K562 (cell line): ENCODE measurements around the gene DEDD2. TPM values are rescaled to one million over a fixed set of nuclear protein-coding genes. Genes with fewer than 3 reads are reported as not detected.

ENCODE experiments used
- ATAC-seq: fragments of 200-7000 bp; cut with Tn5 transposase; 3 replicates; pipeline ENCODE4 v1.9.1; 2020; ENCODE audit warnings: moderate library complexity
- BruUV-seq: library from RNA; stranded (reverse); fragments of 400-500 nt; replicated peaks from 2 replicates; lab custom pipeline; 2021; lab: Mats Ljungman, UMichigan
- CTCF ChIA-PET: fragments of 300-600 bp; formaldehyde crosslinking; extraction: SDS; loops from one replicate; lab custom pipeline; 2021; ENCODE audit warnings: low intra/inter-chr PET ratio; lab: Yijun Ruan, JAX
- POLR2A ChIA-PET: fragments of 300-600, 350-650 bp; sonication (Branson Sonifier 250); formaldehyde crosslinking; extraction: SDS; loops from one replicate; lab custom pipeline; 2021; ENCODE audit warnings: antibody characterized with exemption, inconsistent platforms; lab: Yijun Ruan, JAX
- DNase-seq, 4 experiments: peaks; one replicate each; pipeline versions ENCODE4 v3.0.0 to v3.0.0-alpha.2; 2011 to 2018; ENCODE audit warnings: low spot score in 3 of 4, mixed read lengths in 3 of 4; ENCODE audit errors: extremely low read depth in 1 of 4
- FAIRE-seq: peaks from 2 replicates; lab custom pipeline; 2011; peaks lifted over from hg19 to GRCh38; lab: Jason Lieb, UNC
- H2AFZ ChIP-seq: 2 replicates; pipeline ENCODE4 v1.6.0; 2011; ENCODE audit warnings: low read depth, low read length, control low read depth, inconsistent platforms
- H3K27ac ChIP-seq: fragments of 200-600 bp; 3 replicates; pipeline ENCODE4 v1.8.0; 2011; ENCODE audit warnings: low read depth, mild to moderate bottlenecking, control low read depth, inconsistent platforms, low read length, moderate library complexity, mixed read lengths; ENCODE audit errors: extremely low read depth
- H3K27me3 ChIP-seq, 2 experiments: fragments of 300-600 bp in 1 of 2; 2 replicates in 1 of 2; 3 replicates in 1 of 2; pipeline versions ENCODE4 v1.6.0 to v1.8.0; 2011; ENCODE audit warnings: inconsistent platforms in 2 of 2, low read length in 2 of 2, mild to moderate bottlenecking in 1 of 2, mixed read lengths in 1 of 2, moderate library complexity in 1 of 2; ENCODE audit not compliant: control insufficient read depth in 2 of 2, insufficient read depth in 2 of 2
- H3K36me3 ChIP-seq: fragments of 300-600 bp; 3 replicates; pipeline ENCODE4 v1.8.0; 2011; ENCODE audit warnings: mild to moderate bottlenecking, low read length, inconsistent platforms; ENCODE audit not compliant: control insufficient read depth, insufficient read depth
- H3K4me1 ChIP-seq, 2 experiments: fragments of 200-600 bp in 1 of 2; replicated peaks in 1 of 2; 2 replicates in 1 of 2; 3 replicates in 1 of 2; pipeline versions ENCODE4 v1.5.1 to v1.8.0; 2011; ENCODE audit warnings: inconsistent platforms in 2 of 2, low read length in 2 of 2, mild to moderate bottlenecking in 1 of 2, mixed read lengths in 1 of 2, moderate library complexity in 1 of 2; ENCODE audit not compliant: control insufficient read depth in 2 of 2, insufficient read depth in 2 of 2
- H3K4me2 ChIP-seq: 2 replicates; pipeline ENCODE4 v1.6.1; 2011; ENCODE audit warnings: low read length, control low read depth, inconsistent platforms, mixed read lengths; ENCODE audit not compliant: insufficient read depth
- H3K4me3 ChIP-seq: fragments of 200-600 bp; sonication (generic), shearing (Covaris generic); 2 replicates; pipeline ENCODE4 v1.5.1; 2016; ENCODE audit warnings: control low read depth, inconsistent platforms
- H3K79me2 ChIP-seq: fragments of 200-600 bp; 3 replicates; pipeline ENCODE4 v1.8.0; 2011; ENCODE audit warnings: low read length, inconsistent platforms; ENCODE audit not compliant: control insufficient read depth, insufficient read depth
- H3K9ac ChIP-seq, 2 experiments: 2 replicates each; pipeline versions ENCODE4 v1.6.0 to v1.6.1; 2011; ENCODE audit warnings: low read depth in 2 of 2, low read length in 2 of 2, control low read depth in 1 of 2, inconsistent platforms in 1 of 2, mild to moderate bottlenecking in 1 of 2, mixed read lengths in 1 of 2; ENCODE audit not compliant: insufficient read depth in 1 of 2
- H3K9me1 ChIP-seq: one replicate; pipeline ENCODE4 v1.6.0; 2011; ENCODE audit warnings: inconsistent platforms, mild to moderate bottlenecking, low read length, moderate library complexity; ENCODE audit not compliant: control insufficient read depth, insufficient read depth
- H3K9me3 ChIP-seq: replicated peaks from 2 replicates; pipeline ENCODE4 v1.5.1; 2011; ENCODE audit warnings: low read depth, low read length, inconsistent platforms; ENCODE audit not compliant: control insufficient read depth, insufficient read depth
- H4K20me1 ChIP-seq: replicated peaks from 2 replicates; pipeline ENCODE4 v1.6.1; 2011; ENCODE audit warnings: low read length, inconsistent platforms, mixed read lengths; ENCODE audit not compliant: control insufficient read depth, insufficient read depth
- ARNT ChIP-seq, 2 experiments: fragments of 450-650 bp; IDR thresholded peaks; 2 replicates each; pipeline ENCODE4 v1.6.1; 2016; ENCODE audit warnings: mild to moderate bottlenecking in 1 of 2
- CC2D1A ChIP-seq: fragments of 450-650 bp; IDR thresholded peaks from 2 replicates; pipeline ENCODE4 v1.6.1; 2017; ENCODE audit warnings: mild to moderate bottlenecking
- CCNT2 ChIP-seq: IDR thresholded peaks from 2 replicates; pipeline ENCODE4 v1.6.1; 2011; ENCODE audit warnings: borderline replicate concordance, low read depth, mild to moderate bottlenecking, moderate library complexity, mixed read lengths, low read length; ENCODE audit not compliant: insufficient read length; ENCODE audit errors: extremely low read depth
- CHD4 ChIP-seq: fragments of 200-600 bp; sonication (generic); IDR thresholded peaks from 3 replicates; pipeline ENCODE4 v1.6.1; 2012; ENCODE audit warnings: low read depth, mild to moderate bottlenecking, mixed read lengths, low read length, inconsistent platforms; ENCODE audit not compliant: insufficient read depth, insufficient replicate concordance, poor library complexity, severe bottlenecking
- CSDE1 ChIP-seq, 2 experiments: fragments of 450-650 bp; IDR thresholded peaks; 2 replicates each; pipeline ENCODE4 v1.6.1; 2016; ENCODE audit warnings: mild to moderate bottlenecking in 1 of 2
- CTBP1 ChIP-seq: fragments of 450-650 bp; IDR thresholded peaks from 2 replicates; pipeline ENCODE4 v1.6.1; 2016; ENCODE audit warnings: borderline replicate concordance
- DEAF1 ChIP-seq: fragments of 450-650 bp; formaldehyde crosslinking; IDR thresholded peaks from 2 replicates; pipeline ENCODE4 v1.4.0; 2020; ENCODE audit warnings: mild to moderate bottlenecking, moderate library complexity
- FUS ChIP-seq: fragments of 200-400 bp; formaldehyde crosslinking; optimal IDR thresholded peaks from 2 replicates; pipeline ENCODE3; 2017; ENCODE audit warnings: low read depth, low read length
- RBM39 ChIP-seq: fragments of 200-400 bp; formaldehyde crosslinking; optimal IDR thresholded peaks from 2 replicates; pipeline ENCODE3; 2018; ENCODE audit warnings: low read depth, low read length
- XRCC3 ChIP-seq: fragments of 450-650 bp; IDR thresholded peaks from 2 replicates; pipeline ENCODE4 v1.6.1; 2017; ENCODE audit warnings: mild to moderate bottlenecking, moderate library complexity
- ZFP36 ChIP-seq: fragments of 150-350 bp; IDR thresholded peaks from 2 replicates; pipeline ENCODE4 v1.6.1; 2018; ENCODE audit warnings: low read length, low read depth; ENCODE audit not compliant: partially characterized antibody
- WGBS: fragments of 100-300 bp; shearing (Covaris generic); methylation state at CpG from one replicate; pipeline ENCODE4 v1.1.6; 2016; ENCODE audit warnings: low coverage, mixed read lengths; ENCODE audit not compliant: insufficient coverage; ENCODE audit errors: missing lambda C conversion rate; 5-methylcytosine and 5-hydroxymethylcytosine counted together
- in situ Hi-C: fragments of 300-500 bp; cut with MboI; formaldehyde crosslinking; loops from 4 replicates; pipeline ENCODE4 v1.15.0; 2018; ENCODE audit warnings: inconsistent platforms, mixed read lengths
- intact Hi-C: fragments of 100-400 bp; cut with micrococcal nuclease; formaldehyde crosslinking; loops from 2 replicates; pipeline ENCODE4 v1.14.2; 2022
- polyA plus RNA-seq, 8 experiments: library from polyadenylated mRNA; depleted of rRNA in 4 of 8; stranded (reverse) in 5 of 8; unstranded in 3 of 8; fragments of >200 nt; fragmentation: Nextera tagmentation in 2 of 8; fragmentation: Illumina TruSeq in 1 of 8; extraction: Ambion mirVana in 2 of 8; extraction: Trizol in 1 of 8; gene quantifications; 2 replicates each; pipeline versions ENCODE4 v1.2.1 to v1.2.3, GENCODE V29; 2011 to 2014; ENCODE audit warnings: inconsistent platforms in 1 of 8, missing spikeins in 1 of 8
- total RNA-seq, 7 experiments: library from RNA; depleted of rRNA in 6 of 7; stranded (reverse); fragments of >200 nt in 6 of 7; fragmentation: Illumina TruSeq in 2 of 7; extraction: Trizol in 2 of 7; gene quantifications; 2 replicates each; pipeline versions ENCODE4 v1.2.1 to v1.2.3, GENCODE V29; 2011 to 2021; ENCODE audit warnings: low replicate concordance in 1 of 7
- TF ChIP-seq, protein P1 (sequence below): IDR thresholded peaks from 2 replicates; pipeline ENCODE4 v1.6.1; 2014; ENCODE audit warnings: antibody characterized with exemption
- TF ChIP-seq, protein P2 (sequence below): IDR thresholded peaks from 3 replicates; pipeline ENCODE4 v1.6.1; 2011; ENCODE audit warnings: borderline replicate concordance, mild to moderate bottlenecking; ENCODE audit not compliant: insufficient read length, insufficient read depth
- TF ChIP-seq, protein P3 (sequence below): fragments of 450-650 bp; IDR thresholded peaks from 2 replicates; pipeline ENCODE4 v1.6.1; 2017; ENCODE audit warnings: antibody characterized with exemption

The DEDD2 gene
- total and polyA plus RNA-seq, 9 of the 15 experiments (the other 6 are each of a cell fraction or from before 2014, with no cell fraction given): 4.3 to 43.0 (median 29.2) TPM

DNA sequence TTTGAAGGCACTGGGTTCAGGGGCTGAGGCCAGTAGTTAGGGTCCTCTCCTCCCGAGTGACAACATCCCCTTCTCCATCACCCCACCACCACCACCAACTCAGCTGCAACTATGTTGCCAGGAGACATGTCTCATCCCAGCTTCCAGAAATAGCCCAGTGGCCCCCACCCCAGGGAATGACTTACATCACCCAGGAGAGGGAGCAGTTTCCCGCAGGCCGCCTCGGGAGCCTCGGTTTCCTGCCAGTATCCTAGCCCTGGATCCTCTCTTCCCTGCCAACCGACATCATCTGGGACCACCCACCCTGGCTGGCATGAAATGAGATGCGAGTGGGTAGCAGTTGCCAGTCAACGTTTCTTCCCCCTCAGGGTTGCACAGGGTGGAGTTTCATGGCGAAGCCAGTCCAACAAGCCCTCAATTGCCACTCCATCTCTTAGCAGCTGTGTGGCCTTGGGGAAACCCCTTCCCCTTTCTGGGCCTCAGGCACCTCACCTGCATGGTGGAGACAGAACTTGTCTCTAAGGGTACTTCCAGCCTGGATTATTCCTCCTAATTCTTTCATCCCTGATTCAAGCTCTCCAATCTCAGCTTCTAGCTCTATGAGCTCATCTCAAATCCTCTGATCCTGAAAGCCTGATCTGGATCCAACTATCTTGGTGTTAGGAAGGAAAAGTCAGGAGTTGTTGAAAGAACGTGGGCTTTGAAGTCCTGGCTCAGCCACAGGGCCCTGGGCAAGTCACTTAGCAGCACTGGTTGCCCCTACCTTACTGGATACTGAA lies 28.9 kb upstream of the DEDD2 start:
- H2AFZ ChIP-seq: no peak overlapping the region
- H3K4me1 ChIP-seq: peaks cover 10 to 42% of the 10 kb centered on the region in 2 experiments
- no peaks in the 10 kb centered on the region for H3K9me3 ChIP-seq
- ChIA-PET CTCF (interaction anchor here (1.0 to 4.0 kb wide), 3 partner anchors 34 to 50 kb away, joined by 4 to 24 read pairs (median 5); no protein-coding TSS in a partner anchor), POLR2A (interaction anchor here (0.7 to 1.7 kb wide), 10 partner anchors 9 to 81 kb away, joined by 3 to 10 read pairs (median 3); no protein-coding TSS in a partner anchor)
- intact Hi-C loops (loop anchor here (1.0 kb wide), 1 partner anchor 33 kb away; no protein-coding TSS in a partner anchor), in situ Hi-C loops (no loop called here)
- no peak overlapping the region for H3K4me2 ChIP-seq
- H3K36me3 ChIP-seq: peaks cover 37% of the 10 kb centered on the region; the same call in 2 of the 3 replicates
- WGBS: 36% methylated on average over 10 of the region's 10 CpGs
- DNase-seq (peak; percentile 47 to 65 (median 54)), FAIRE-seq (no peak), ATAC-seq (no peak)
- no peaks in the 10 kb centered on the region for H3K27me3 ChIP-seq
- H3K9ac ChIP-seq: no peak overlapping the region; a peak in 1 of 4 replicates
- H3K79me2 ChIP-seq: peaks cover 40% of the 10 kb centered on the region
- H3K27ac ChIP-seq: peak overlapping the region; percentile 32; the same call in 2 of the 3 replicates
- no peak overlapping the region for H3K4me3 ChIP-seq
- no peaks in the 10 kb centered on the region for H4K20me1 ChIP-seq
- no TSS peak for BruUV-seq
- no peaks in the 10 kb centered on the region for H3K9me1 ChIP-seq
- TF ChIP-seq XRCC3: no peak
- 0 out of 4 replicates have a peak, but pooled peaks of 1 of the 2 experiments have one; percentile 28 for TF ChIP-seq ARNT (IDR thresholded peaks at IDR 0.05)
- TF ChIP-seq CSDE1 (IDR thresholded peaks at IDR 0.05): no peak
- TF ChIP-seq RBM39: no peak
- TF ChIP-seq ZFP36: peak; percentile 55
- TF ChIP-seq, protein P1, sequence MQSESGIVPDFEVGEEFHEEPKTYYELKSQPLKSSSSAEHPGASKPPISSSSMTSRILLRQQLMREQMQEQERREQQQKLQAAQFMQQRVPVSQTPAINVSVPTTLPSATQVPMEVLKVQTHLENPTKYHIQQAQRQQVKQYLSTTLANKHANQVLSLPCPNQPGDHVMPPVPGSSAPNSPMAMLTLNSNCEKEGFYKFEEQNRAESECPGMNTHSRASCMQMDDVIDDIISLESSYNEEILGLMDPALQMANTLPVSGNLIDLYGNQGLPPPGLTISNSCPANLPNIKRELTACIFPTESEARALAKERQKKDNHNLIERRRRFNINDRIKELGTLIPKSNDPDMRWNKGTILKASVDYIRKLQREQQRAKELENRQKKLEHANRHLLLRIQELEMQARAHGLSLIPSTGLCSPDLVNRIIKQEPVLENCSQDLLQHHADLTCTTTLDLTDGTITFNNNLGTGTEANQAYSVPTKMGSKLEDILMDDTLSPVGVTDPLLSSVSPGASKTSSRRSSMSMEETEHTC: no peak
- peak; percentile 67; the same call in 1 of the 2 replicates for TF ChIP-seq CC2D1A
- TF ChIP-seq CHD4: no peak
- TF ChIP-seq, protein P2, sequence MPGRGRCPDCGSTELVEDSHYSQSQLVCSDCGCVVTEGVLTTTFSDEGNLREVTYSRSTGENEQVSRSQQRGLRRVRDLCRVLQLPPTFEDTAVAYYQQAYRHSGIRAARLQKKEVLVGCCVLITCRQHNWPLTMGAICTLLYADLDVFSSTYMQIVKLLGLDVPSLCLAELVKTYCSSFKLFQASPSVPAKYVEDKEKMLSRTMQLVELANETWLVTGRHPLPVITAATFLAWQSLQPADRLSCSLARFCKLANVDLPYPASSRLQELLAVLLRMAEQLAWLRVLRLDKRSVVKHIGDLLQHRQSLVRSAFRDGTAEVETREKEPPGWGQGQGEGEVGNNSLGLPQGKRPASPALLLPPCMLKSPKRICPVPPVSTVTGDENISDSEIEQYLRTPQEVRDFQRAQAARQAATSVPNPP: no peak
- TF ChIP-seq DEAF1: peak; percentile 54; the same call in 1 of the 2 replicates
- TF ChIP-seq, protein P3, sequence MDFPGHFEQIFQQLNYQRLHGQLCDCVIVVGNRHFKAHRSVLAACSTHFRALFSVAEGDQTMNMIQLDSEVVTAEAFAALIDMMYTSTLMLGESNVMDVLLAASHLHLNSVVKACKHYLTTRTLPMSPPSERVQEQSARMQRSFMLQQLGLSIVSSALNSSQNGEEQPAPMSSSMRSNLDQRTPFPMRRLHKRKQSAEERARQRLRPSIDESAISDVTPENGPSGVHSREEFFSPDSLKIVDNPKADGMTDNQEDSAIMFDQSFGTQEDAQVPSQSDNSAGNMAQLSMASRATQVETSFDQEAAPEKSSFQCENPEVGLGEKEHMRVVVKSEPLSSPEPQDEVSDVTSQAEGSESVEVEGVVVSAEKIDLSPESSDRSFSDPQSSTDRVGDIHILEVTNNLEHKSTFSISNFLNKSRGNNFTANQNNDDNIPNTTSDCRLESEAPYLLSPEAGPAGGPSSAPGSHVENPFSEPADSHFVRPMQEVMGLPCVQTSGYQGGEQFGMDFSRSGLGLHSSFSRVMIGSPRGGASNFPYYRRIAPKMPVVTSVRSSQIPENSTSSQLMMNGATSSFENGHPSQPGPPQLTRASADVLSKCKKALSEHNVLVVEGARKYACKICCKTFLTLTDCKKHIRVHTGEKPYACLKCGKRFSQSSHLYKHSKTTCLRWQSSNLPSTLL: no peak
- peak; percentile 71 for TF ChIP-seq CTBP1
- no peak for TF ChIP-seq CCNT2
- TF ChIP-seq FUS: no peak
